Stimulated activated CD8-positive, alpha-beta memory T cell treated with anti-CD3 and anti-CD28 coated beads, Interleukin-7, amount 100 ng/mL, for 24 hours (primary cell): ENCODE measurements around the gene RPS6KA2.

Source experiments
- DNase-seq: peaks from one replicate; pipeline ENCODE4 v3.0.0-alpha.2; 2020; ENCODE audit warnings: low read depth

The RPS6KA2 gene

GRCh38 chr6:166503167-166503744 is 123.8 kb downstream of the RPS6KA2 start:
- no peak for DNase-seq

DNA sequence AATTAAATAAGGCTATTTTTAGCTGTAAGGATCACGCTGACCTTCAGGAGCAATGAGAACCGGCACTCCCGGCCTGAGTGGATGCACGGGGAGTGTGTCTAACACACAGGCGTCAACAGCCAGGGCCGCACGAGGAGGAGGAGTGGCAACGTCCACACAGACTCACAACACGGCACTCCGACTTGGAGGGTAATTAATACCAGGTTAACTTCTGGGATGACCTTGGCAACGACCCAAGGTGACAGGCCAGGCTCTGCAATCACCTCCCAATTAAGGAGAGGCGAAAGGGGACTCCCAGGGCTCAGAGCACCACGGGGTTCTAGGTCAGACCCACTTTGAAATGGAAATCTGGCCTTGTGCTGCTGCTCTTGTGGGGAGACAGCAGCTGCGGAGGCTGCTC is 124.6 kb downstream of the RPS6KA2 start:
- DNase-seq: no peak

DNA sequence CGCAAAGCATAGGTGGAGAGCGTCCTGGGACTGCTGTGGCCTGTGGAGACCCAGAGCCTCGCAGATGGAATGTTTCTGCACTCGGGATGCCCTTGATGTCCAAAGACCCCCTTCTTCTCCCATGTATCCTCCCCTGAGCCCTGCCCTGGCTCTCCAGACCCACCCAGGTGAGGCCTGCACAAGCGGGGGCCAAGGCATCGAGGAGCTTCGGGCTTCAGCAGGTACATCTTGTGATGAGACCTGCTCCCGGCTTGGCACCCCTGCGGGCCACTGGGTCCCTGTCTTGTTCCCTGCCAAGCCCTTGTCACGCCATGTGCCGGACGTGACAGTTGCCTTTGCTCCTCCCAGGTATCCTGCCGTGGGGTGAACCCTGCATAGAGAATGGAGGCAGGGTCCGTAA is 125.8 kb downstream of the RPS6KA2 start:
- no peak for DNase-seq

GRCh38 chr6:166500246-166500645 is 126.8 kb downstream of the RPS6KA2 start:
- DNase-seq: no peak

DNA sequence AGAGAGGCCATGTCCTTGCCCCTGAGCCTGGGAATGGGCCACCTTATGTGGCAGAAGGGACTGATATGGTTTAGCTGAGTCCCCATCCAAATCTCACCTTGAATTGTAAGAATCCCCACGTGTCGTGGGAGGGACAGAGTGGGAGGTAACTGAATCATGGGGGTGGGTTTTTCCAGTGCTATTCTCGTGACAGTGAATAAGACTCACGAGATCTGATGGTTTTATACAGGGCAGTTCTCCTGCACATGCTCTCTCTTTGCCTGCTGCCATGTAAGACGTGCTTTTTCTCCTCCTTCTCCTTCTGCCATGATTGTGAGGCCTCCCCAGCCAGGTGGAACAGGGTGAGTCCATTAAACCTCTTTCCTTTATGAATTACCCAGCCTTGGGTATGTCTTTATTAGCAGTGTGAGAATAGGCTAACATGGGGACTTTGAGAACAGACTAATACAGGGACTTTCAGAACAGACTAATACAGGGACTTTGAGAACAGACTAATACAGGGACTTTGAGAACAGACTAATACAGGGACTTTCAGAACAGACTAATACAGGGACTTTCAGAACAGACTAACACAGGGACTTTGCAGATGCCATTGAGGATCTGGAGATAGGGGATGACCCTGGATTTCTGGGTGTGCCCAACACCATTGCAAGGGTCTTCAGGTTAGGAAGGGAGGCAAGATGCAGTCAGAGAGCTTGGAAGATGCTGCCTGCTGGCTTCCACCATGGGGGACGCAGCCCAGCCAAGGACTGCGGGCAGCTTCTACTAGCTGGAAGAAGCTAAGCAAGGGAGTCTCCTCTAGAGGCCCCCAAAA is 127.5 kb downstream of the RPS6KA2 start:
- DNase-seq: no peak

GRCh38 chr6:166498661-166499349 is 128.2 kb downstream of the RPS6KA2 start:
- no peak for DNase-seq

GRCh38 chr6:166498228-166498627 is 128.8 kb downstream of the RPS6KA2 start:
- DNase-seq: no peak

GRCh38 chr6:166497087-166497899 is 129.8 kb downstream of the RPS6KA2 start:
- no peak for DNase-seq

- DNase-seq: no peak
These were observed 130.6 kb downstream of the RPS6KA2 start for GRCh38 chr6:166496460-166496859.

- DNase-seq: no peak
These were observed 131.3 kb downstream of the RPS6KA2 start for GRCh38 chr6:166495487-166496314.

DNA sequence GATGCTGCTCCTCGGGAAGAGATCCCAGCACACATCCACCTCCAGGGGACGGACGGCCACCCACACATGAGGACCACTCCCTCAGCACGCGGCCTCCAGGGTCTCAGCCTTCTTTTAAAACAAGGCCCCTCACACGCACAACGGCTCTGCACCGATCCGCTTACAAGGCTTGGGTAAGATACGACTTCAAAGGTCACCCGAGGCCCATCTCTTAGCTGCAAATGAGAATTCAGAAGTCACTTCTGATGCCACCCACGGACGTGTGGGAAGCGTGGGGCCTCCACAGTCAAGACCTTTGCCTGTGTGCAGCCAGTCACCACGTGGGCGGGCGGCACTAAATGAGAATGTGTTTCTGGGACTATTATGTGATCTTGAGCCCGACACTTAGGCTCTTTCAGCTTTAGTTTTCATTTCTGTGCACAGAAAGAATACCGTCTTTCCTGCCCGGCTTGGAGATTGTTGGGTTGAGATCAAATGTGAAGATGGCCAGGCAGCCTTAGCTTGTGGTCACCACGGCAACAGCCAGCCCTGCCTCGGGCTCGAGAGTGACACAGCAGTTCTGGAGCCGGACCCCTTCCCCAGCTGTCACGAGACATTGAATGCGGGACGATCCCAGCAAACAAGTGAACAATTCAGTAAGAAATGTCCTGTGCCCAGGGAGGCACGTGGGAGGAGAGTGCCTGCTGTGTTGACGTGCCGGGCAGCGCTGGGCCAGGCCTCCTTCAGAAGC is 132.1 kb downstream of the RPS6KA2 start:
- DNase-seq: no peak

GRCh38 chr6:166494101-166494441 is 133.0 kb downstream of the RPS6KA2 start:
- DNase-seq: no peak

DNA sequence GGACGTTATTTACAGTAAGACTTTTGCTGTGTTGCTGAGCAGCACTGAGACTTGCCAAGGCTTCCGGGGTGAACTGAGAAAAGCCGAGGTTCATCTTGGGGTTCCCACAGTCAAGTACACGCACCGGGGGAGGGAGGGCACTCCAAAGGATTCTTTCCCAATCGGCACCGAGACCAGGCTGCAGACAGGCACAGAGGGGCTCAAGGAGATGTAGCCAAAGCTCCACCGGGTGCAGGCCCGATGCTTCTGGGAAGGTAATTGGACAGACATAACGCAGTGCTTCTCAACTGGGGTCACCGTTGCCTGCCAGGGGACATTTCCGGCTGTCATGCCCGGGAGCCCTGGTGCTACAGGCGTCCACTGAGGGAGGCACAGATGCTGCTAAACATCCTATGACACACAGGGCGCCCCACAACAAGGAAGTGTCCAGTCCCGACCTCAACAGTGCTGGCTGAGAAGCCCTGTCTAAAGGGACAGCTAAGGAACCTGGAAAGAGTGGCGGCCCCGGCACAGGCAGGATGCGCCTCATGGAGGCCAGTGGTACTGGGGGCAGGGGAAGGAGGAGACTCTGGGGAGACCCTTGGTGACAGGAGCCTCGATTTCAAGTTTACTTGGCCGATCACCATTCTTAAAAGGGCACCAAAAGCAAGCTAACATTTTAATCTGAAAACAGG is 133.5 kb downstream of the RPS6KA2 start:
- no peak for DNase-seq

GRCh38 chr6:166492092-166492741 is 134.8 kb downstream of the RPS6KA2 start:
- no peak for DNase-seq

- DNase-seq: no peak
These were observed 136.2 kb downstream of the RPS6KA2 start for GRCh38 chr6:166490671-166491500.

- DNase-seq: no peak
These were observed 137.5 kb downstream of the RPS6KA2 start for GRCh38 chr6:166489301-166490155.

DNA sequence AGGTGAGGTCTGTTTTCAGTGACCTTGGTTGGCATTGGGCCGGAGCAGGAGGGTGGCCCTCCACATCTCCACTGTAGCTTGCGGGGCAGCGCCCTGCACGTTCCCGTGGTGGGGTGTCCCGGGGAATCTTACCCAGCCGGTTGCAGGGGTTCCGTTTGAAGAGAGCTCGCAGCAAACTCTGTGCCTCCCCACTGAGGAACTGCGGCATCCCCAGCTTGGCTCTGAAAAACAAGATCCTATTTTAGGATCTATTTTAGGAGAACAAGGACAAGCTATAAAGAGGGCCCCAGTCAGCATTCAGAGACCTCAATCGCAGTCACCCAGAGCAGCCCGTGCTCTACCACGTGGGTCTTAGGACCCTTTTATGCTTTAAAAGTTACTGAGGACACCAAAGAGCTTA is 138.3 kb downstream of the RPS6KA2 start:
- DNase-seq: no peak
